Ectodermal cell (in vitro differentiated cells): ENCODE measurements around the gene SP6.

Experiments
- H3K27ac ChIP-seq: 2 replicates; pipeline ENCODE4 v1.7.0; 2013; ENCODE audit warnings: mild to moderate bottlenecking, low read depth, low read length; ENCODE audit not compliant: insufficient read depth, poor library complexity, severe bottlenecking
- H3K27me3 ChIP-seq: 2 replicates; pipeline ENCODE4 v1.7.0; 2013; ENCODE audit warnings: mild to moderate bottlenecking, low read length; ENCODE audit not compliant: insufficient read depth, control insufficient read depth, poor library complexity, severe bottlenecking
- H3K36me3 ChIP-seq: one replicate; pipeline ENCODE4 v1.7.0; 2013; ENCODE audit warnings: low read length; ENCODE audit not compliant: control insufficient read depth, insufficient read depth
- H3K4me1 ChIP-seq: one replicate; pipeline ENCODE4 v1.7.0; 2013; ENCODE audit warnings: low read length; ENCODE audit not compliant: control insufficient read depth, insufficient read depth
- H3K4me3 ChIP-seq: 2 replicates; pipeline ENCODE4 v1.7.0; 2013; ENCODE audit warnings: low read depth, low read length, control low read depth; ENCODE audit not compliant: insufficient read depth
- H3K9me3 ChIP-seq: 2 replicates; pipeline ENCODE4 v1.7.0; 2013; ENCODE audit warnings: mild to moderate bottlenecking, low read length, moderate library complexity; ENCODE audit not compliant: control insufficient read depth
- WGBS, 2 experiments: methylation state at CpG; one replicate each; pipeline ENCODE4 v1.1.7; 2013; ENCODE audit warnings: missing lambda C conversion rate in 2 of 2; 5-methylcytosine and 5-hydroxymethylcytosine counted together

The SP6 gene

GRCh38 chr17:47819475-47819874 is 31.5 kb downstream of the SP6 start:
- WGBS, 2 experiments, result 83 to 87% methylated on average over 10 of the region's 10 CpGs

DNA sequence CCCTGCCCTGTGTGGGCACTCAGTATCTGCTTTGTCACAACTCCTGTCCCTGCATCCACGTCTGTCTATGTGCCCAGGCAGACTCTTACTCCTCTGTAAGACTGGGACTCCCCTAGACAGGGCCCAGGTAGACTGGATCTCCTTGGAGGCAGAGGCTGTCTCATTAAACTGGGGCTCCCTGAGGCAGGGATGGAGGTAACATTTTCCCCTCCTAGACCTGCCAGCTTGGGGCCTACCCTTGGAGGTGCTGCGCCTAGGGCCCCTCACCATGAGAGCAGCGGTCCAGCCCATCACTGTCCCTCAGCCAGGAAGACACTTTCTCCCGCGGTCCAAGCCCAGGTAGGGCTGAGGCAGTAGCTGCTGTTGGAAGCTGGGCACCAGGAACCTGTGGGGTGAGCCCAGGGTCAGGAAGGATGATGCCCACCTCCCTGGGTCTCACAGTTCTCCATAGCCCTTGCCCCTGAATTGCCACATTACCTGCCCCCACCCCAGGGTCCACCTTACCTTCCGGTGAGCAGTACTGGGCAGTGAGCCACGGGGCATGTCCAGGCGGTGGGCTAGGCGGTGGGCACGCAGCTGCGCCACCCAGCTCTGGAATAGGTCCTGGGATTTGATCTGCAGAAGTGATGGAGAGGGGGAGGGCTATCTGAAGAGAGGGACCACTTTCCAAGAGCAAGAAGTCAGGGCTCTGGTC is 32.8 kb downstream of the SP6 start:
- no peaks in the 10 kb centered on the region for H3K27me3 ChIP-seq
- H3K27ac ChIP-seq, result no peak overlapping the region
- WGBS, 2 experiments, result 95% methylated on average over 11 of the region's 11 CpGs
- peaks cover 10% of the 10 kb centered on the region for H3K4me1 ChIP-seq
- H3K36me3 ChIP-seq, result no peaks in the 10 kb centered on the region
- no peak overlapping the region for H3K4me3 ChIP-seq
- no peaks in the 10 kb centered on the region for H3K9me3 ChIP-seq

More at GRCh38 chr17:47819475-47819874, 31.5 kb downstream of the SP6 start:
- Histone ChIP-seq H3K4me1 (peaks cover 10% of the 10 kb centered on the region), H3K9me3 (no peaks in the 10 kb centered on the region), H3K4me3 (no peak overlapping the region), H3K36me3 (peaks cover 8% of the 10 kb centered on the region), H3K27me3 (no peaks in the 10 kb centered on the region), H3K27ac (no peak overlapping the region)

GRCh38 chr17:47816947-47817346 is 34.0 kb downstream of the SP6 start:
- Histone ChIP-seq H3K27me3 (no peaks in the 10 kb centered on the region), H3K27ac (no peak overlapping the region), H3K9me3 (no peaks in the 10 kb centered on the region), H3K36me3 (no peaks in the 10 kb centered on the region), H3K4me3 (no peak overlapping the region), H3K4me1 (peaks cover 7% of the 10 kb centered on the region)
- WGBS, 2 experiments, result 93 to 96% methylated on average over 10 of the region's 10 CpGs

- Histone ChIP-seq H3K4me3 (no peak overlapping the region), H3K4me1 (peaks cover 5% of the 10 kb centered on the region), H3K9me3 (no peaks in the 10 kb centered on the region), H3K36me3 (no peaks in the 10 kb centered on the region), H3K27ac (no peak overlapping the region), H3K27me3 (no peaks in the 10 kb centered on the region)
- WGBS, 2 experiments, result 94 to 95% methylated on average over 21 of the region's 21 CpGs
These were observed 34.7 kb downstream of the SP6 start for GRCh38 chr17:47816111-47816735.

- 91 to 93% methylated on average over 21 of the region's 21 CpGs for WGBS, 2 experiments
- Histone ChIP-seq H3K27ac (no peak overlapping the region), H3K4me3 (no peak overlapping the region), H3K9me3 (no peaks in the 10 kb centered on the region), H3K4me1 (no peaks in the 10 kb centered on the region), H3K27me3 (no peaks in the 10 kb centered on the region), H3K36me3 (no peaks in the 10 kb centered on the region)
These were observed 35.7 kb downstream of the SP6 start for GRCh38 chr17:47815106-47815918.

DNA sequence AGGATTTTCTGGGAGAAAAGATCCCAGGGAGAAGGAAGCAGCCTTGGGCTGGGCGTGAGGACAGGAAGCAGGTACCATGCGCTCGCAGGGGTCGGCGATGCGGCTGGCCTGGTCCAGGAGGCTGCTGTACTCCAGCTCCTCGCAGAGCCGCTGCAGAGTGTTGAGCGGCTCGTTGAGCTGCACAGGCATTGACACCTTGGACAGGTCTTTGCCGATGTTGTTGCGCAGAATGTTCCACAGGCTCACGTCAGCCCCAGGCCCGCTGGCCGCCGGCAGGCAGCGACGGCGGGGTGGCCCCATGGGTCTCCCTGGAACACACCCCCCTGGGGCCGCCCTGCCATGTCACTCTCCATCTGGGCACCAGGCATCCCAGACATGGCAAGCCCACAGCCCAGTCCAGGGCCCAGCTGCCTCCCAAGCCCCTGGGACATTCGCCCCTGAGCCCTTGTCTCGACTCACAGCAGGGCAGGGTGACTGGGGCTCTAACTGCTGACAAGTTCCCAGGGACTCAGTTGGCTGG is 37.4 kb downstream of the SP6 start:
- no peaks in the 10 kb centered on the region for H3K9me3 ChIP-seq
- H3K36me3 ChIP-seq, result no peaks in the 10 kb centered on the region
- H3K4me3 ChIP-seq, result no peak overlapping the region
- no peaks in the 10 kb centered on the region for H3K27me3 ChIP-seq
- no peak overlapping the region for H3K27ac ChIP-seq
- no peaks in the 10 kb centered on the region for H3K4me1 ChIP-seq
- 94 to 97% methylated on average over 22 of the region's 22 CpGs for WGBS, 2 experiments

DNA sequence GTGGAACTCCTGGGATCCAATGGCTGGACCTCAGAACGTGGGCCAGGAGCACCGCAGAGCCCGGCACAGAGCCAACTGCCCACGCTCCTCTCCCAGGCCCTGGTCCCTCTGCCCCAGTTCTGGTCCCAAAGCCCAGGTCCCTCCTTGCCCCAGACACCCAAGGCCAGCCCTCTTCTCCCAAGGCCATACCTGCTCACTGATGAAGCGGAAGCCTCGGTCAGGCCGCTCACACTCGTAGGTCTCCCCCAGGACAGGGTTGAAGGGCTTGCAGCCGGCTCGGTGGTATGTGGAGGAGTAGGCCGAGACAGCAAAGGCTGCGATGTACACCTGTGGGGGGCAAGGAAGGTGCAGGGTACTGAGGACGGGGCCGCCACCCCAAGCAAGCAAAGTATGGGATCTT is 37.9 kb downstream of the SP6 start:
- WGBS, 2 experiments, result 93 to 96% methylated on average over 14 of the region's 14 CpGs
- Histone ChIP-seq H3K27me3 (no peaks in the 10 kb centered on the region), H3K27ac (no peak overlapping the region), H3K36me3 (no peaks in the 10 kb centered on the region), H3K4me1 (no peaks in the 10 kb centered on the region), H3K9me3 (no peaks in the 10 kb centered on the region), H3K4me3 (no peak overlapping the region)

DNA sequence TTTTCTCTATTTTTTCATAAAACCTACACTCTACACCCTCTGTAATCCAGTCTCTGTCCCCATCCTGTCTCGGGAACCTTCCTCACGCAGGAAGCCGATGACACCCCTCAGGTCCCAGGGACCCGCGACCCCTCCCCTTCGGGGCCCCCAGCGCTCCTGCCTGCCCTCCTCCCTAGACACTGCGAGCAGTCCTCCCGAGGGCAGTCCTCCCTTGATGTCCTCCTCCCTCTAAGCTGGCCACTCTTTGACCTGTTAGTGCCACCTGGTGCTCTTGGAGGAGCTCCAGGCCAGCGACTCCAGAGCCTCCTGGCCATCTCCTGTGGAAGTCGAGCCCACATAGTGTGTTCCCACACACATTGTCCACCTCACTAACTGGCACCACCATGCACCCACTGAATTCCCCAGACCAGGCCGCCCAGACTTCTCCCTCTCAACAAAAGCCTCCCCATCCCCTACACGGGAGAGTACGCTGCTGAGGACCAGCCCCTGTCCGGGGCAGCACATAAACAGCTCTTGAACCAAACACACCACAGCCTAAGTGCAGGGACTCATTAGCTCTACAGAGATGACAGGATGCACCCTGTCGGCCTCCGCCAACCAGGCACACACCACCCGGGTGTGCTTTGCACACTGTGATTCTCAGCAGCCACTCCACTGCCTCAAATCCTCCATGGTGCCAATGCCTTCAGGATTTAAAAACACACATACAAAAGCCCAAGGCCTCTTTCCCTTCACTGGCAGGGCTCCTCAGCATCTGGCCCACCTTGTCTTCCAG is 38.6 kb downstream of the SP6 start:
- no peak overlapping the region for H3K27ac ChIP-seq
- H3K4me3 ChIP-seq, result no peak overlapping the region
- 89% methylated on average over 18 of the region's 18 CpGs for WGBS, 2 experiments
- H3K27me3 ChIP-seq, result no peaks in the 10 kb centered on the region
- no peaks in the 10 kb centered on the region for H3K36me3 ChIP-seq
- no peaks in the 10 kb centered on the region for H3K4me1 ChIP-seq
- no peaks in the 10 kb centered on the region for H3K9me3 ChIP-seq

- Histone ChIP-seq H3K27ac (no peak overlapping the region), H3K27me3 (no peaks in the 10 kb centered on the region), H3K4me1 (no peaks in the 10 kb centered on the region), H3K36me3 (no peaks in the 10 kb centered on the region), H3K4me3 (no peak overlapping the region), H3K9me3 (no peaks in the 10 kb centered on the region)
- WGBS, 2 experiments, result 78 to 86% methylated on average over 6 to 7 of the region's 7 CpGs
These were observed 39.3 kb downstream of the SP6 start for GRCh38 chr17:47811709-47812108.
